ENCODE results near the gene MAP2K4. TPM values are rescaled to one million over a fixed set of nuclear protein-coding genes. Genes with fewer than 3 reads are reported as not detected.

MAP2K4 gene
- total RNA-seq, 1 experiment from 2014 or later: 49.0 TPM

DNA sequence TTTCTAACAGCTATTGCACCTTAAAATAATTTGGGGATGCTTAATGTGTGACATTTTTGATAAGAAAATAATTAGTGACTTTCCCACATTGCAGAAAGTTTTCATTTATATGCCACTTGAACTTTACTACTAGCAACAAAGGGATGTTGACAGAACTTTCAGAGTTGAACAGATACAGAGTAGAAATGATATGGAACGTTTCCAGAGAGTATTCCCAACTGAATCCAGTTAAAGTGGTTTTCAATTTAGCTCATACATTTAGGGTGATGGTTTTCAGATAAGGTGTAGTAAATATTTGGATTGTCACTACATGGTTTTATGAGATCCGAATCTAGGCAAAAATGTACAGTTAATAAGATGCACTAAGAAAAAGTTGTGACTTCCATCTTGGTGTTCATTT is 17.3 kb downstream of the MAP2K4 start:
- DNase-seq (ENCODE audit: low spot score): no peak

GRCh38 chr17:12040478-12040877 is 19.8 kb downstream of the MAP2K4 start:
- DNase-seq (ENCODE audit: low spot score): no peak

GRCh38 chr17:12041312-12041711 is 20.6 kb downstream of the MAP2K4 start:
- DNase-seq (ENCODE audit: low spot score): peak; percentile 85

- DNase-seq (ENCODE audit: low spot score): no peak
These were observed 23.0 kb downstream of the MAP2K4 start for GRCh38 chr17:12043702-12044101.

DNA sequence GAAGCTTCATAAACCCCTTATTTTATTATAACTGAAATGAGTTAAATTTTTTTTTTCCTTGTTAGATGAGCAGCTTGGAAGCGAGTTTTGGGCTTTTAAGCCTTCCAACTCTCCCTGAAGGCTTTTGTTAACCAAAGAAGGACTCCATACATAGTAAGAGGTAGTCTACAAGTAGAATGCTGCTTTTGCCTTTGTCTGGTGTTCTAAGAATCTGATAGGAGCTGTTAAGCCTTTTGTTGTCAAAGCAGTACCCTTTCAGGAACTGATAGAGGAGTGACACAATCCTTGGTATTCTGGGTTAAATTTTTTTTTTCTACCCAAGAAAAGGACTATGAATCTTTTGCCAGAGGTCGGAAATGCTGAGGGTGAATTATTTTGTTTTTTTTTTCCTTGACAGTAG is 26.1 kb downstream of the MAP2K4 start:
- no peak for DNase-seq (ENCODE audit: low spot score)

DNA sequence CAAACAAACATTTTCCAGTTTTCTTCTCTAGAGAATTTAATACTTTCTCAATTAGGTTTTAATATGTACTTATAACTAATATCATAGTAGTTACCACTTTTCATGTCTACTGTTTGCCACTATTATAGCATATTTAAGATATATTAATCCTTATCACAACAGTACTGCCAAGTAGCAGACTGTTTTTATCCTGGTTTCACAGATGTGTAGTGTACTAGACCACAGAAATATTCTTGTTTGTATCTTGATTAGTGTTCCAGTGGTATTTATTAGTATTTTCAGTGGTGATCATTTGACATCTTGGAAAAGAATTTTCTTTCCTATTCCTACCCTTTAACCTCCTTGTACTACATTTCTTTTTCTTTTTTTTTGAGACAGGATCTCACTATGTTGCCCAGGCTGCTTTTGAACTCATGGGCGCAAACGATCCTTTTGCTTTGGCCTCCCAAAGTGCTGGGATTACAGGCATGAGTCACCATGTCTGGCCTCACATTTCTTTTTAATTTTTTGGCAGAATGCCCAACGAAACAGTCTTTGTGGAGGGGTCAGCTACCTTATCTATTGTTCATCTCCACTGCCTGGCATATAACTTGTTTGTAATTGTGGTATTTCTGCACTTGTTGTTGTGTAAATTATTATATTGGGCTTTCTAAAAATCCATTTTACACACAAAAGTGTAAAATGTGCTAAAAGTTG is 27.2 kb downstream of the MAP2K4 start:
- peak; percentile 37 for DNase-seq (ENCODE audit: low spot score)

DNA sequence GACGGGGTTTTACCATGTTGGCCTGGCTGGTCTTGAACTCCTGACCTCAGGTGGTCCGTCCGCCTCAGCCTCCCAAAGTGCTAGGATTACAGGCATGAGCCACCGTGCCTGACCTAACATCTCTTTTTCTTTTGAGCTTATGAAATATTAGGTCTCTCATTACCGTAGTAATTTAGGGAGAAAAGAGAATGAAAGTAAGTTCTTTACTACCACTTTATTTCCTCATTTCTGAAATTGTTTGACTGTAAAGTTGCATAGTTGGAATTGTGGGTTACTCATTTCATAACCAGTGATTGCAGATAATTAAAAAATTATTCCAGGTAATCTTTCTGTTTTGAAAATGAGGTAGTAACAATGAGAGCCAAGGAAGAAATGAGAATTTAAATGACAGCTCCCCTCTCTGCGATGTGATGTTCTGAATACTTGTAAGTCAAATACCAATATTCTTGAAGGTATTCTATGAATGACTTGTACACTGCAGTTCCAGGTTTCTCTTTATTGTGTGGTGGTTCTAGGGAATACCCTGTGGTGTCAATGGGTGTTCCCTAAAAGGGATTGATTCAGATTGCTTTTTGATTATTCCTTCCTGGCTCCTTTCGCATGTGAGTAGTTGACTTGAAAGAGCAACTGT is 28.3 kb downstream of the MAP2K4 start:
- no peak for DNase-seq (ENCODE audit: low spot score)

- no peak for DNase-seq (ENCODE audit: low spot score)
These were observed 30.1 kb downstream of the MAP2K4 start for GRCh38 chr17:12050646-12051225.

DNA sequence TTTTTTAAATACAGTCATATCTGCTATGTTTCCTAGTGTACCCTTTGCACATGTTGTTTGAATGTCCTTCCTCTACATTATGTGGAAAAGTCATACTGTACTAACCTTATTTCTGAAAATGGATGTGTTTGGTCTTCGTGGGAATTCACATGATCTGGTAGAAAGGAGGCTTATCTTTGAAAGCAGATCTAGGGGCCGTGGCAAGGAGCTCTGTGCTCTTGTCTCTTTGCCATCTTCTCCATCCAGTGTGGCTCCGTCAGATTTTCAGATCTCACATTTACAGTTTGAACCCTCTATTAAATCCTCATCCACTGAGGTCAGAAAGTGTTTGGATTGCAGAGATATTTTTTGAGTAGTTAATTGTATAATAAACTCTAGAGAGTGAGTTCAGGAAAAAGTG is 32.9 kb downstream of the MAP2K4 start:
- no peak for DNase-seq (ENCODE audit: low spot score)

GRCh38 chr17:12055889-12056288 is 35.2 kb downstream of the MAP2K4 start:
- no peak for DNase-seq (ENCODE audit: low spot score)

DNA sequence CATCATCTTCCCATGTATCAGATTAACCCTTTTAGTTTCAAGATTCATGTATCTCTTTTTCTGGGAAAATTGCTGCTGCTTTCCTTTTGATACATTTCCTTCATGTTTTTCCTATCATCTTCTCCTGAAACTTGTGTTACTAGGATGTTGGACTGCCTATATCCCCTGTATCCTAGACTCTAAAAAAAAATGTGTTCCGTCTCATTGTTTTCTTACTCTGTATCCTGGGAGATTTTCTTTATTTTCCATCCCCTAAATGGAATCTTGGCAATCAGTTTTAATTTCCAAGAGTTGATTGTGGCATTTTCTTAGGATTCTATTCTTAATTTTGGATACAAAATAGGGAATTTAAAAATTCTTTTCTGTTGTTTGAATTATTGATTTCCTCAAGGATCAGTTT is 36.8 kb downstream of the MAP2K4 start:
- no peak for DNase-seq (ENCODE audit: low spot score)

GRCh38 chr17:12058535-12058934 is 37.9 kb downstream of the MAP2K4 start:
- no peak for DNase-seq (ENCODE audit: low spot score)

GRCh38 chr17:12062249-12062648 is 41.6 kb downstream of the MAP2K4 start:
- DNase-seq (ENCODE audit: low spot score): no peak

GRCh38 chr17:12064395-12064794 is 43.7 kb downstream of the MAP2K4 start:
- DNase-seq (ENCODE audit: low spot score): no peak

GRCh38 chr17:12067485-12067884 is 46.8 kb downstream of the MAP2K4 start:
- no peak for DNase-seq (ENCODE audit: low spot score)

DNA sequence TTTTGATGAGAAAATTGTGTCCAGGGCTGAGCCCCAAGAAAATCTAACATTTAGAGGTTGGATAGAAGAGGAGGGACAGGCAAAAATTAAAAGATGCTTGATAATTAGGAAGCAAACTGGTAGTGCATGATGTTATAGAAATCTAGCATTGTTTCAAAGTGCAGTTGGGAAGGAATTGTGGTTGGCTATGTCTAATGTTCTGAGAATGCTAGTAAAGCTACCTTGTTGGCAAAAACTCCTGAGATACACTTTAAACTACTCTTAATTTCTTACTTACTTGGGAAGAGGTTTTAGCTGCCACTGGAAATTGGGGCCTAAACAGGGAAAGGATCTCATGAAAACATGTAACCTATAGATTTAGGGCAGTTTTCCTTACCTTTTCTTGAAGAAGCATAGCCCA is 48.3 kb downstream of the MAP2K4 start:
- no peak for DNase-seq (ENCODE audit: low spot score)

DNA sequence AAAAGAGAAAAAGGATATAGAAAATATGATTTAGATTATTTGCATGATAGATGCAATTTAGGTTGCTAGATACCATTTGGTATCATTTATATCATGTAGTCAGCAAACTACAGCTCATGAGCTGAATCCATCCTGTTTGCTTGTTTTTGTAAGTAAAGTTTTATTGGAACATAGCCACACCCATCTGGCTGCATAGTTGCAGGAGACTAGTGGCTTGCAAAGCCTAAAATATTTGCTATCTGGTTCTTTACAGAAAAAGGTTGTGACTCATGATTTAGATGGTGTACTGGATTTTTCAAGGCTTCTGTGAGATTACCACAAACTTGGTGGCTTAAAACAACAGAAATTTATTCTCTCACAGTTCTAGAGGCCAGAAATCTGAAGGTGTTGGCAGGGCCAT is 49.9 kb downstream of the MAP2K4 start:
- DNase-seq (ENCODE audit: low spot score): peak; percentile 76

DNA sequence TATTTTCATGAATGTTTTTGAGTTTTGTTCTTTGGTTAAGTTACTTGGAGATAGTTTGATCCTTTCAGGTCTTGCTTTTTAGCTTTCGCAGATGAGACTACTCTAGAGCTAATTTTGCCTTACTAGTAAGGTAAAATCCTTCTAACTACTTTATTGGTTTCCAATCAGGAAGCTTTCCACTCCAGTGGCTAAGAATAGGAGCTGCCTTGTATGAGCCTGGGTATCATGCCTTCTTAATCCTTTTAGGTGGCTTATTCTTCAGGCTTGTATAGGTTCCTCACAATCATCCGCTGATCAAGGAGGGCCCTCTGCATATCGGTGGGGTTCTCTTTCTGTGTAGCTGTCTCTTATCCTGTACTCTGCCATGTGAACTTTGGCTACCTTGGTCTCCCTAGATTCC is 53.7 kb downstream of the MAP2K4 start:
- DNase-seq (ENCODE audit: low spot score): no peak

GRCh38 chr17:12077773-12078172 is 57.1 kb downstream of the MAP2K4 start:
- DNase-seq (ENCODE audit: low spot score): no peak

GRCh38 chr17:12078791-12079190 is 58.1 kb downstream of the MAP2K4 start:
- peak; percentile 66 for DNase-seq (ENCODE audit: low spot score)

DNA sequence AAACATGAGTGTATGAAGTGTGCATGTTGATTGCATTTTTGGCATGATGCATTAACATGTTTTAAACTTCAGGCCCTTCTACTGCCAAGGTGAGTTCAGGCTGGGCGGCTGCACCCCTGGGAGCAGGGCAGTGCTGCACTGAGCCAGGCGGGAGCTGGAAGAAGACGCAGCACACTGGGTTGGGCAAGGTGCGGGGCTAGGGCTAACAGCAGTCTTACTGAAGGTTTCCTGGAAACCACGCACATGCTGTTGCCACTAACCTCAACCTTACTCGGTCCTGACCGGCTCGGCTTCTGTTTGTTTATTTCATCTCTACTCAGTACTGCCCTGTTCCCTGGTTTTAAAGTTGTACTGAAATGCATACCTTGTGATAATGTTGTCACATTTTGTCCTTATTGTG is 61.0 kb downstream of the MAP2K4 start:
- no peak for DNase-seq (ENCODE audit: low spot score)

DNA sequence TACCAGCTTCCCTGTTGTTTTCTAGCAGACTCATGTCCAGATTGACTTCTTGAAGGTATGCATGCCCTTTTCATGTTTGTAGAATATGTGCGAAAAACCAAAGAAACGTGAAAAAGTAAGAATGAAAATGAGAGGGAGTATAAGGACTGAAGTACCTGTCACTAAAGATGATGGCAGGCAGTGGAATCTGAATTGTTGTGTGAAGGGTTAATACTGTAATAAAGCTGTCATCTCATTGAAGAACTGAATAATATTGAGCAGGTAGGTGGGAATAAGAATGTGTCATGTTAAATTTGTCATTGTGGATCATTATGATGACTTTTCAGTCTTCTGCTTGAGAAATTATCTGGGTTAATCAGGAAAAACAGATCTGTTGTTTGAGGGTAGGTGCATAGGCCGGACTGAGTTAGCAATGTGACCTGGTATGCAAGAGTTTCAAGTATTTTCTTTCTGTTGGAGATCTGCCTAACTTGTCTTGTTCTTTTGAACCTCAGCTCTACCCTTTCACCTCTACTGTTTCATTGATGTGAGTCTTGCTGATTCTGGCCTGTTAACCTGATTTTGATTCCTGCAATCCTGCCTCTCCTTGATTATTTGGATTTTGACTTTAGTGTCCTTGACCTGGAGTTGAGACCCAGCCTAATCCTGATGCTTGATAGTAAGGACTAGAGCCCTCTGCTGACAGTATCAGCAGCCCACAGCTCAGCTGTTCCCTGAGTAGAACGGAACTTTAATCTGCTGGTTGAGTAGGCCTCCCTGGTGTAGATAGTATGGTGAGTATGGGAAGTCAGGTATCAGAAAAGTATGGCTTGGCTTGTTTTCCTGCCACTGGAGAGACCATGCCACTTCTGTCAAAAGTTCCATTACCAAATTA is 64.6 kb downstream of the MAP2K4 start:
- no peak for DNase-seq (ENCODE audit: low spot score)
